ENCODE data around the gene WHRN.

The WHRN gene

DNA sequence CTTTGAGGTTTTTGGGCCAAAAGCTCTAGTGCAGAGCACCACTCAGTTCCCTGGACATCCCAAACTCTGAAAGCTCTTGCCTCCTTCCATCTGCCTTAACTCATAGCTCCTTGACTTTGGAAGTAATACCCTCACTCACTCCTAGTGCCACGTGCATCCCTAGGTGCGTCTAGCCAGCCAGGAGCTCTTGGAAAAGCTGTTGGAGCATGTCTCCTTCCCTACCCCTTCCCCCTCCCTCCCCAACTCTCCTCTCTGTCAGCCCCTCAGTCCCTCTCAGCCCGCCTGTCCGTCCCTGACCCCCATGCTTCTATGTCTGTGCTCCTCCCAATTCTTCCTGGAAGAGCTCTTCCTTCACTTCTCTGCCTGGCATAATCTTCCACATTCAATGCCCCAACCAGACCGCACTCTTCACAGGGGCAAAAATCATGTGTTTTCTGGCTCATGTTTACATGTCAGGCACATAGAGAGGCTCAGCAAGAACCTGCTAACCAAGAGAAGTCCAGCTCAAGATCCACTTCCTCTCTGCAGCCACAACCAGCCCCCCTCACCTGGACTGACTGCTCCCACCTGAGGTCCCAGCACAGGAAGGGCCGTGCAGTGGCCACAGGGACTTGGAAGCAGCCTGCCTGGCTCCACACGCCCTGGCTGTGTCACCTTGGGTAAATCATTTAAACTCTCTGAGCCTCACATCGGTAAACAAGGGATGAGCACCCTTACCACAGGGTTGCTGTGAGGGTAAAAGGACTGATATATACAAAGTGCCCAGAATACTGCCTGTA is 58.4 kb downstream of the WHRN start:
- DNase-seq: no peak

DNA sequence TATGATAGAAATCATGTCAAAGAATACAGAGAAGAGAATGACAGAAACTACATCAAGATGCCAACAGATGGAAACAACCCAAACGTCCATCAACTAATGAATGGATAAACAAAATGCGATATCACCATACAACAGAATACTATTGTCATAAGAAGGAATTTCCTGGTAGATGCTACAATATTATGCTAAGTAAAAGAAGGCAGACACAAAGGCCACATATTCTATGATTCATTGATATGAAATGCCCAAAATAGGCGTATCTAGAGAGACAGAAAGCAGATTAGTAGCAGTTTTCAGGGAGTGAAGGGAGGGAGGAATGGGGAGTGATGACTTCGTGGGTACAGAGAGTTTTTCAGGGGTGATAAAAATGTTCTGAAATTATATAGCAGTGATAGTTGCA is 59.2 kb downstream of the WHRN start:
- DNase-seq: no peak

DNA sequence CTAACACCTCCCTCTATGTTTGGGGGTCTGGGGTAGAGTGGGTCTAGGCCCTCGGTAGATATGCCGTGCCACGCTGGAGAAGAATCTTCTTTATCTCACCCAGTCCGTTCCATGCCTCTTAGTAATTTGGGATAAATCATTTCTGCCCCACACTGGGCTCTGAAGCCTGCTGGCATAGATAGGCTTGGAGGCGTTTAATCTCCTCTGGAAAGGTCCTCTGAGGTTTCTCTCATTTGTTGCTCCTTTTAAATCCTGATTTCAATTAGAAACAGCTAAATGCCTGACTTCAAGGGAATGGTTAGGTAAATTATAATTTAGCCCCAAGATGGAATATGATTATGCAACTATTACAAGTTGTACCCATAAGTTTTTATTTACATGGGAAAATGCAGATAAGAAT is 59.7 kb downstream of the WHRN start:
- DNase-seq: no peak

DNA sequence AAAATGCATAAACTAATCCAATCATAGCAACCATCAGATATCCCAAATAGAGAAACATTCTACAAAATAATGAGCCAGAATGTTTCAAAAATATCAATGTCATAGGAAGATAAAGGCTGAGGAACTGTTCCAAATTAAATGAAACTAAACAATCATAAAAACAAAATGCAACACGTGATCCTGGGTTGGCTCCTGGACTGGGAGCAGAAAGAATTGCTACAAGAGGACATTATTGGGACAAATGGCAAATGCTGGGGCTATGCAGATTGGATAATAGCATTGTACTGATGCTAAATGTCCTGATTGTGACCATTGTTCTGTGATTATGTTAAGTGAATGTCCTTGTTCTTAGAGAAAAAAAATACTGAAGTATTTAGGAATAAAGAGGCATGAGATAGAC is 63.3 kb downstream of the WHRN start:
- no peak for DNase-seq

DNA sequence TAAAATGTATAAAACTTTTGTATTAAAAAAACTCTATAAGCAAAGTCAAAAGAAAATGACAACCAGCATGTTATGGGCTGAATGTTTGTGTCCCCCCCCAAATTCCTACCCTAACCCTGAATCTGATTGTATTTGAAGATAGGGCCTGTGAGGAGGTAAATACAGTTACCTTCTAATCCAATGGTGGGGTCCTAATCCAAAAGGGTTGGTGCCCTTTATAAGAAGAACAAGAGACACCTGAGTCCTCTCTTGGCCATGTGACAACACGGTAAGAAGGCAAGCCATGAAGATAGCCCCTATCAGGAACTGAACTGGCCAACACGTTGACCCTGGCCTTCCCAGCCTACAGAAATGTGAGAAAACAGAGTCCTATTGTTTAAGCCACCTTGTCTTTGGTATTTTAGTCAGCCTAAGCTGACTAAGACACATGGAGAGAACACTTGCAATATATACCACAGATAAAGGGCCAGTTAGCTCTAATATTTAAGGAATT is 67.8 kb downstream of the WHRN start:
- no peak for DNase-seq

DNA sequence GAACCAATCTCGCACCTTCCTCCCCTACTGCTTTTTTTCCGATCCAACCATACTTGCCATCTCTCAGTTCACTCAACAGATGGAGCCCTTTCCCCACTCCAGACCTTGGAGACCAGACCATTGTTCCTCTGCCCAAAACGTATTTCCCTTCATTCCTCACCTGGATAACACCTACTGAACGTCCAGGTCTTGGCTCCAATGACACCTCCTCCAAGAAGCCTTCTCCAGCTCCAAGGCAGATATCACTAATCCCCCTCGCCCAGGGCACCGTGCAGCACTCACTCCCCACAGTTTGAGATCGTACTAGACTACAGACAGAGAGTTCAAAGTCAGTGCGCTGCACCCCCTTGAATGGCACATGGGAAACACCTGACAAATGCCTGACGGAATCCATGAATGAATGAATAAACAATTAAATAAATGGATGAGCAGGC is 70.4 kb downstream of the WHRN start:
- peak; percentile 18 for DNase-seq

DNA sequence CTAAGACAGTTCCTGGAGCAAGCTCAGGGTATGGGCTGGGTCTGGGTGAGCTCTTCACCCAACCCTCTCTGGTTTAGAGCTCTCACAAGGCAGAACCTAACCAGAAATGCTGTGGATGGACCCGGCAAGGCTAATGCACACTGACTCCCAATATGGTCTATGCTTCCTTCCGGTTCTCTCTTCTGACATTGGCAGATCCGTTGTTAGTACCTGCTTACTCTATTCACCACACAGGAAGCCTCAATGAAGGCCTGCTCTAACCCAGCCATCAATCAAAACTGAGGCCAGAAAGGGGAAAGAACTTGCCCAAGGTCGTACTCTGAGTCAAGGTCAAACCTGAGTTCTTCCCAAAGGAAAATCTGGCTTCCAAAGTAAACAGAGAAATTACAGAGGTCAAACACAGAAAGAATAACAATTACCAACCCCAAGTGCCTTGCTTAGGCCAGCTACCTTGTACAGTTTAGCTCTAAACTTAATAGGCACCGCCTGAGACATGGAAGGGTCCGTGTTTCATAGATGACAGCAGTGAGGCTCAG is 71.5 kb downstream of the WHRN start:
- DNase-seq: no peak

DNA sequence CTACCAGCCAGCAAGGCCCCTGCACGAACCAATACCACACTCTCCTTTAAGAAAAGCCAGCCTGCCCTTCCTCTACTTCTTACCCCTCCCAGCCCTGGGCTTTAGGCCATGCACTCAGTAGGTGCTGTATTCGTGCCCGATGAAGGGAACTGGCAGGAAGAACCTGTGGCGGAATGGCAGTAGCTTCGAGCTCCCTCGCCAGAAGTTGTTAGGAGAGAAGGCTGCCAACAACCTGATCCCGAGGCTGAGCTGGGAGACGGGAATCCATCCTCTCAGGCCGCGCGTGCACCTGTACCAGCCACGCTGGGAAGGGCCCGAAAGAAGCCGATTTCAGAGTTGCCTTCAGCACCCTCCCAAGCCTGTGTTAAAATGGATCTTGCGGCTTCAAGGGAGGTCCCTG is 72.2 kb downstream of the WHRN start:
- DNase-seq: no peak

DNA sequence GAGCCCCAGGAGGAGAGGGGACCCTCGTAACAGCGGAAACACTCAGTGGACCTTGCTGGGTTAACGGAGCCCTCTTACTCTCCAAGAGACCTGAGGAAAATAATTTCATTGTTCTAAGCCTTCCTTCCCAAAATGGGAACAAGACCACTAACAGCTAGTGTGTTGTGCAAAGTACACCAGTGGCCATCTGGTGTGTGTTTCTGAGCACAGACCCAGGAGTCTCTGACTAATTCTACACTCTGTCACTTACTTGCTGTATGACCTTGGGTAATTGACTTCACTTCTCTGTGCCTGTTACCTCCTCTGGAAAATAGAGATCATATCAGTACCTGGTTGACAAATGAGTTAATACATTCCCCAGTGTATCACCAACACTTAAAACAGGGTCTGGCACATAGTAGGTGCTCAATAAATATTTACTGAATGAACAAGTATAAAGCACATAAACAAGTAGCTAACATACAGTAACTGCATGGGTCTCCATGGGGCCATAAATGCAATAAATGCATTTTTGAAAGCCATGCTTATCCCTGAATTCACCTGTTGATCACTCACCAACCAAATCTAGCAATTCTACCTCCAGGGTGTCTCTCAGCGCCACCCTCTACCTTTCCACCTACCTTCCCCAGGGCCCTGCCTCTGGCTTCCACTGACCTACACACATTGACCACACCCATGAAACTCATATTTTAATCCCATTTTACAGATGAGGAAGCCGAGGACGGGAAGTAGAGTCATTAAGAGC is 72.8 kb downstream of the WHRN start:
- no peak for DNase-seq

DNA sequence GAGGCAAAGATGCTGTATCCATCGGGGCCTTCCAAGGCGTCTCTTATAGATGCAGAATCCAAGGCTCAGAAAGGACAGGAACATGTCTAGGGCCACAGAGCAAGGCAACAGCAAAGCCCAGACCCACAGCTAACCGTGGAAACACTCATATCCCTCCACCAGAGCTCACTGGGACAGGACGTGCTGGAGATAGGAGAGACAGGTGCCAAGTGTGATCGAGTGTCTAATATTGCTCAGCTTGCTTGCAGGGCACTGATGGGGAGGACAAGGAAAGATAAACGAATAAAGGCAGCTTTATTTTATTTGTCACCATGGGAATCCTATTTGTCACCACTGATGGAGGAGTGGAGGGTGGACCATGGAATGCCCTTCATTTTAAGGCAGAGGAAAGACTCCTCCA is 73.5 kb downstream of the WHRN start:
- no peak for DNase-seq

DNA sequence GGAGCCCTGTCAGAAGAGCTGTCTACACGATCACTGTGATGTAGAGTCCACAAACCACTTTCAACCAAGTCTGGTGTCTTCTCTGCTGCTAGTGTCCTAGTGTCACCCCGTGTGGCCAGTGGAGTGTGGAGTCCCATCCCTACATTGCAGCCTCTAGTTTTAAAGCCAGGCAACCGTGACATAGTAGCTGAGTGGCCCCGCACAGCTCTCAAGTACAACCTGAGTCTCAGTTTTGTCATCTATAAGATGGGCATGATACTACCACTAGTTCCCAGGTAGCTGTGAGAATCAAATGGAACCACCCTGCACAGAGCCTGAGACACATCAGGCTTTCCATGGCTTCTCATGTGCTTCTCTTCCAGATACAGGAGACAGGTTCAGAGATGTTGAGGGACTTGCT is 74.3 kb downstream of the WHRN start:
- no peak for DNase-seq

DNA sequence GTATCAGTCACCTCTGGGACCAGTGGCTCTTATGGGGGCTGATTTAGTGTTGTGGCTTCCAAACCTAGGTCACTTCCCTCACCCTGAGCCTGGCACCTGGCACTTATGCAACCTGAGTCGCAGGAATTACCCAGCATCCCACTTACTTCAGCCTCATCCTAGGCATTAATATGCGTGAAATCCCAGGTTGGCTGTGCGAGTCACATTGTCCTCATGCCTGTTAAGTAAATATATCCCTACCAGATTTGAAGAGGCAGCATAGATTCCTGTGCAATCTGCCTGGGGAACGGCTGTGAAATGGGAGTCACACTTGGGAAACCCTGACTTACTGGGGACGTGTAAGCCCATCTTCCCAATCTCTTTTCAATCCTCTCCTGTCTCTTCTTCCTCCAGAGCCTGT is 74.8 kb downstream of the WHRN start:
- no peak for DNase-seq

DNA sequence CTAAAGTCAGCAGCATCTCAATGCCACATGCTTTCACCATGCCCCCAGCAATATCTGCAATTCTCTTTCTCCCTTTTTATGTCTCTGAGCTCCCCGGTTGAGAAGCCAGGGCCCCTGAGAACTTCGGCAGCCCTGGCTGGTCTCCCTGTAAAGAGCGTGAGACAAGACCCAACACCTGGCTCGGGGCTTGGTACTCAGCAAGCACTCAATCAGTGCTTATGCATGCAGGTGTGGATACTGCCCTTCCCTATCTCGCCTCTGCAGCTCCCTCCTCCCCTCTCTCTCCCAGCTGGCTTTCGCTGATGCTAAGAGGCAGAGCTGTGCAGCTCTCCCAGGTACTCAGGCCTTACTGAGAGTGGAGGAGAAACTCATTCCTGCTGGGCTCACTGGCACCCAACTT is 75.8 kb downstream of the WHRN start:
- DNase-seq: no peak

DNA sequence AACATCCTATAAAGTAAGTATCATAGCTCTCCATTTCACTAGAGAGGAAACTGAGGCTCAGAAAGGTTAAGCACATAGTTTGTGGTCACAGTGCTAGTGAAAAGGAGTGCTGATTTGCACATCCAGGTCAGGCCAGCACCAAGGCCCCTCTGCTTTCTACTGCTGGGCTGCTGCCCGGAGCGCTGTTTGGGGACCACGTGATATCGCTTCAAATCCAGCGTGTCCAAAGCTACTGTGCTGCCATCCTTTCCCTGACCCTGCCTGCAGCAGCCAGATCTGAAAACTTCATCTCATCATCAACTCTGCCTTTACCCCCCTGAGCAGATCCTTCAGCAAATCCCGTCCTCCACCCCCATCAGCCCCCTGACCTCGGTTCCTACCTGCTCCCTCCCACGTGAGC is 76.8 kb downstream of the WHRN start:
- DNase-seq: no peak

DNA sequence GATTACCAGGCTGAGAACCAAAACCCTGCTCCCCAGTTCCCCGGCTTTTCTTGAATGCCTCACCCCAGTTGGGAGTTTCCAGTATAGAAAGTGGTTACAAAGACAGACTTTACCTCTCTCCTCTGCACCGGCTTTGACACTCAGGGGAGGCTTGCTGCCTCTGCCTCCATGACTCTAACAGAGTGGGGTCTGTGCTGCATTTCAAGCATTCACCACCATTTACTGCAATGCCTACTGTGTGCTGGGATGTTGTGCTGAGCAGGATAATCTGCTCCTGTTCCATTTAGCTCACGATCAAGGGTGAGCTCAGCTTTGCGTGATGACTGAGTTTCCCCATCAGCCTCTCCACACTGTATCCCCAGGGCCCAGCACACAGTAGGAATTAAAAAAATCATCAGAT is 77.6 kb downstream of the WHRN start:
- DNase-seq: no peak

DNA sequence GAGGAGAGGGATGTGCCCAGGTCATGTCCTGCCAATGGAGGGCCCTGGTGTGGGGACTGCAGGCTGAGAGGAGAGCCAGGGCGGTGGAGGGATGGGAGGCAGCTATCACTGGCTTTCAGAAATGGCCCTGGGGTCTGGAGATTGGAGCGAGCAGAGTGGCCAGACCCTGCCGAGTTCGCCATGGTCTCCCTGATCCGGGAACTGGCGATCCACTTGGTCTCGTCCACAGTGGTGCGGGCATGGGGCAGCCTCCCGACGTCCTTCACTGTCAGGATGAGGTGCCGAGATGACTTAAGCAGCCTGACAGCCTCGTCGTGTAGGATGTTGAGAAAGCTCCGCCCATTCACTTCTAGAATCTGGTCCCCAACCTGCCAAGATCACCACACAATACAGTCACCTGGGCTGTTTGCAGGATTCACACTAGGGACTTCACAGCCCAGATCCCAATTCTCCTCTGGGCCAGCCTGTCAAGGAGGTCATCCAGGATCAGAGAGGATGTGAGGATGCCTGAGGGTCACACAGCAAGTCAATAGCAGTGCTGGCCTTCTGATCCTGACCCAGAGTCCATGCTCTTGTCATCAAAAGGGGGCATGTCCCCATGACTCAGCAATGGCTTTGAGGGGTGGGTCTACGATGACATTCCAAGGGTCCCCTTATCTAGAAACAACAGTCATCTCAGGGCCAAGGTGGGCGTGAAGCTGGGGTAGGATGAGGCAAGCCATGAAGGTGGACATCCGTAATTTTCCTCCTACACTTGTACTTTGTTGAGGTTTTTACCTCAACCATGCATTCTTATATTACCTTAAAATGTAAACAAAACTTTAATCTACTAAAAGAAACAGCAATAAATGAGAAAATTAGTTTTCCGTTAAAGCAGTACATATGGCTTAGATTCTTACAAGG is 79.0 kb downstream of the WHRN start:
- no peak for DNase-seq

DNA sequence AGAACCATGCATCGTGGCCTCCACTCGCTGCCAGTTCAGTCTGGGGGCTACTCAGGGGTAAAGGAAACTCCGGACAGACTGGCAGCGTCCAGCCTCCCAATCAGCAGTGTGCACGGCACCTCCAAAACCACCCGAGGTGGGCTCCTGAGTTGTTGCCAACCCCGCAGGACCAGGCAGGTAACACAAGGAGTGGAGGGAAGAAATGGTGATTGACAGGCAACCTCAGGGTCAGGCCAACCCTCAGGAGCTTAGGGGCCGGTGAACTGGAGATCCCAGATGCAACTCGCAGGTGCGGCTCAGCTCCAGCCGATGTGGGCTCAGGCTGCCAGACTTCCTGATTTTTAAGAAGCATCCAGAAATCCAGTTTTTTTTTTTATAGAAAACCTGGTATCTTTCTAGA is 80.1 kb downstream of the WHRN start:
- no peak for DNase-seq

DNA sequence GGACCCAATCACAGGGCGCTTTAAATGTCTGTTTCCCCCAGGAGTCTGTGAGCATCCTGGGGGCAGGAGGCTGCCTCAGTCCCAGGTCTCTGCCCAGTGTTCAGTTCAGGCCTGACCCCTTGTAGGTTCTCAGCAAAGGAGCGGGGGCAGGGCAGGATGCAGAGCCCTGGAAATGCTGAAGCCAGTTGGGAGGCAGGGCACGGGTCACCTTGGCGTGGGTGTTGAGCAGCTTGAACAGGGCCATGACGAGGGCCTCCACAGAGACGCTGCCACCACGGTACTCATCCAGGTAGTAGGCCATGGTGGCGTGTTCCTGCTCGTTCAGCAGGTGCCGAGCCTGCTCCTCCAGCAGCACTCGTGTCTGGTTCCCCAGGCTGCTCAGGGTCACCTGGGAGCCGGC is 81.1 kb downstream of the WHRN start:
- DNase-seq: no peak

DNA sequence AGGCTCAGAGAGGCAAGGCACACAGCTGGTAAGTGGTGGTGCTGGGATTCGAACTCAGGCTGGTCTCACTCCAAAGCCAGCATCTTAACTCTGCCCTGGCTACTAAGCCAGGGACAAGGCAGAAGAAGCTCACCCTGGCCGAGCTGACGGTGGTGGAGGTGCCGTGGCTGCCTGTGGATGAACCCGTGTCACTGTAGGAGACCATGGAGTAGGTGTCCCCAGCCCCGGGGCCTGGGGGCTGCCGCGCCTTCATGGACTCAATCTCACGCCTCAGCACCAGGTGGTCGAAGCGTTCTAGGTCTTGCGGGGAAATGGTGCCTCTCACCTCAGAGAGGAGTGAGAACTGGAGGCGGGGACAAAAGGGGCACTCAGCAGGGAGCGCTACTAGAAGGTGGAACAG is 82.1 kb downstream of the WHRN start:
- no peak for DNase-seq

DNA sequence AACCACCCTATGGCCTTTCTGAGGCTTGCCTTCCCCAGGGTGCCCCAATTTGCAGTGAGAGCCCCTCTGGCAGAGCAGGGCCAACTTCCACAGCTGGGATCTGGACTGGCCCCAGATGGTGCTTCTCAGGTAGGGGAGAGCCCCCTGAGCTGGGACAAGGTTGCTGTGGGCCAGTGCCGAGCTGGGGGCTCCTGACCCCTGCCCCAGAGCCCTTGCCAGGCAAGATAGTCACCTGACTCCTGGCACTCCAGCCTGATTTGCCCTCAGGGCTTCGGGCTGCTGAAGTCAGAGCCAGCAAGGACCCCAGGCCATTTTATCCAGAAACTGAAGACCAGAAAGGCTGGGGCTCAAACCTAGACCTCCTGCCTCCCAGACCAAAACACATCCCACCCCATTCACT is 84.1 kb downstream of the WHRN start:
- no peak for DNase-seq

DNA sequence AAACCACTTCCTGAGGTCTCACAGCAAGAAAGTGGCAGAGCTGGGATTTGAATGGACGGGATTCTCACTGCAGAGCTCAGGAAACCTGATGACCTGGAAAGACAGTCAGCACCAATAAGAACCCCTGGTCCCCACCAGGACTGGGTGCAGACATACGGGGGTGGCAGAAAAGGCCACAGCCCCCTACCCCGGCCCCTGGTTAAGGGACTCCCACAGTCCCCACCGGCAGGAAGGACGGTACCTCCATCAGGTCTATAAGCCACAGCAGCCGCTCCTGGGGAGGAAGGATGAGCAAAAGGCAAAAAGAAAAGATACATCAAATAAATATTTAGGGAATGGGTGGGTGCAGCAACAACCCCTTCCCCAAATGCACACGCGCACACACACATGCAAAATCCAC is 85.5 kb downstream of the WHRN start:
- no peak for DNase-seq

DNA sequence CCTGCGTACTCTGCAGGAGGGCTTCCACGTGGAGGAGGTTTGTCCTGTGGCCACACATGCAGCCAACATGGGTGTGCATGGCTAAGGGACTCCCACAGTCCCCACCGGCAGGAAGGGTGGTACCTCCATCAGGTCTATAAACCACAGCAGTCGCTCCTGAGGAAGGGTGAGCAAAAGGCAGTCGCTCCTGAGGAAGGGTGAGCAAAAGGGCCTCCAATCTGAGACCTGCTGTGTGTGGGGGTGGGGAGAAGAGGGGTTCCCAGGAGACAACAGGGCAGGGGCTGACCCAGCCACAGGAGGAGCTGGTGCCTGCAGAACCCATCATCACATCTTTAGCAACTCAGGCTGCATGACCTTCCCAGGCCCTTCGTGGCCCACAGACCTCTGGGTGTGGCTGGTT is 87.2 kb downstream of the WHRN start:
- DNase-seq: no peak

DNA sequence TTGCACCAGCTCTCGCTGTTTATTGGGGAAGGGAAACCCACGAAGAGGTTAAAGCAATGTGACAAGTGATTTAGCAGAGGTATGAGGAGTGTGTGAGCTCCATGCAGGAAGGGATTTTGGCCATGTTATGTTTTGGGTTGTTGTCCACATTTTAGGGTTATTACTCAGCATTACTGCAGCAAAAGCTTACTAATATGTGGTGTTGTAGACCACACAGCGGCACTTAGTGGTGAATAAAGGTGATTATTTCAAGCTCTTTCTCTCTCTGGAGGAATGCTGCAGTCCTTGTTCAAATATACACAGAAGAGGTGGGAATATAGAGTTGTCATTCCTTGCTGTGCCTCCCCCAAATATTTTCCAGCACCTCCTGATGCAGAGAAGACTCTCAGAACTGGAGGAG is 87.8 kb downstream of the WHRN start:
- DNase-seq: no peak

Measured in activated CD4-positive, alpha-beta T cell treated with anti-CD3 and anti-CD28 coated beads for 48 hours (primary cell).